Esophagus muscularis mucosa (tissue), 4 donors: ENCODE results near the gene TRIM15.

Experiments
- EP300 ChIP-seq: sonication (generic); formaldehyde crosslinking; IDR thresholded peaks from one replicate; pipeline ENCODE4 v1.6.1; 2017; ENCODE audit warnings: antibody characterized with exemption
- POLR2AphosphoS5 ChIP-seq, 2 donors: sonication (generic); formaldehyde crosslinking; IDR thresholded peaks; one replicate each; pipeline ENCODE4 v1.6.1; 2017; ENCODE audit warnings: antibody characterized with exemption in 2 of 2
- TF ChIP-seq, protein P1 (sequence below), 3 experiments: fragments of 200-600 bp in 2 of 3; fragments of 450-650 bp in 1 of 3; sonication (generic) in 2 of 3; IDR thresholded peaks; one replicate each; pipeline ENCODE4 v1.5.1; 2017 to 2019; ENCODE audit warnings: antibody characterized with exemption in 3 of 3, mild to moderate bottlenecking in 2 of 3, moderate library complexity in 1 of 3

DNA sequence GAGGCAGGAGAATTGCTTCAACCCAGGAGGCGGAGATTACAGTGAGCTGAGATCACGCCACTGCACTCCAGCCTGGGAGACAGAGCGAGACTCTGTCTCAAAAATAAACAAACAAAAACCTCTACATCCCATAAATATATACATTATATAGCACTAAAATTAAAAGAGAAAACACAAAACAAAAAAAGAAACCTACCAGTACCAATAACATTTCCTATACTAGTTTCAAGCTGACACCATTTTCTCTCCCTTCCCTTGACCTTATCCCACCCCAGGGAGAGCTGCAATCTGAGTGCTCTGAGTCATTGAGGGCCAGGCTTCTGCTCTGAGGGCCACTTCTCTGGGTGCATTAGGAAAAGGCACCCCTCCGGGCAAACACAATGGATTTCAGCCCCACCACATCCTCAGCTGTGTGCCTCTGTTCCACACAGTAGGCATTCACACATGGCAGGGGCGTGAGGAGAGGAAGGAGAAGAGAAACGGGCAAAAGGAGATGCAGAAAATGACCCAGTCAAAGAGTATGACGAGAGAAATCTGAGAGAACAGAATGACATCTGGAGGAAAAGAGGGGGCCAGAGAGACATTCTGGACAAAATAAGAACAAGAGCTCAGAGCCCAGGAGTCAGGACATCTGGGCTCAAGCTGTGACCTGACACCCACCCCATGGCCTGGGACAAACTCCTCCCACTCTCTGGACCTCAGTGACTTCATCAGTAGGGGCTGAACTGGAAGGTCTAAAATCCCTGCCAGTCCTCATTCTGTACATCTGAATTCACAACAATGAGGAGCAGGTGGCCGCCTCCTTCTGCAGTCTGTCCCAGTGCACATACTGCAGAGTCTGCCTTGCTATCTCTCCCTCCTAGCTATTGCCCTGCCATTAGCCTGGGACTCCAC is 31.7 kb downstream of the TRIM15 start:
- no peak for TF ChIP-seq EP300
- no peak for TF ChIP-seq POLR2AphosphoS5 (IDR thresholded peaks at IDR 0.05)
- TF ChIP-seq, protein P1, sequence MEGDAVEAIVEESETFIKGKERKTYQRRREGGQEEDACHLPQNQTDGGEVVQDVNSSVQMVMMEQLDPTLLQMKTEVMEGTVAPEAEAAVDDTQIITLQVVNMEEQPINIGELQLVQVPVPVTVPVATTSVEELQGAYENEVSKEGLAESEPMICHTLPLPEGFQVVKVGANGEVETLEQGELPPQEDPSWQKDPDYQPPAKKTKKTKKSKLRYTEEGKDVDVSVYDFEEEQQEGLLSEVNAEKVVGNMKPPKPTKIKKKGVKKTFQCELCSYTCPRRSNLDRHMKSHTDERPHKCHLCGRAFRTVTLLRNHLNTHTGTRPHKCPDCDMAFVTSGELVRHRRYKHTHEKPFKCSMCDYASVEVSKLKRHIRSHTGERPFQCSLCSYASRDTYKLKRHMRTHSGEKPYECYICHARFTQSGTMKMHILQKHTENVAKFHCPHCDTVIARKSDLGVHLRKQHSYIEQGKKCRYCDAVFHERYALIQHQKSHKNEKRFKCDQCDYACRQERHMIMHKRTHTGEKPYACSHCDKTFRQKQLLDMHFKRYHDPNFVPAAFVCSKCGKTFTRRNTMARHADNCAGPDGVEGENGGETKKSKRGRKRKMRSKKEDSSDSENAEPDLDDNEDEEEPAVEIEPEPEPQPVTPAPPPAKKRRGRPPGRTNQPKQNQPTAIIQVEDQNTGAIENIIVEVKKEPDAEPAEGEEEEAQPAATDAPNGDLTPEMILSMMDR (IDR thresholded peaks at IDR 0.05) = no peak
